HG03575 (cell line): ENCODE measurements around the gene PCDHAC1.

ENCODE experiments used
- ATAC-seq: cut with Tn5 transposase; IDR thresholded peaks from one replicate; pipeline ENCODE4 v1.9.1; 2021; ENCODE audit not compliant: unreplicated experiment, insufficient number of reproducible peaks, low FRiP score; ENCODE audit errors: extremely low read depth

Gene PCDHAC1

DNA sequence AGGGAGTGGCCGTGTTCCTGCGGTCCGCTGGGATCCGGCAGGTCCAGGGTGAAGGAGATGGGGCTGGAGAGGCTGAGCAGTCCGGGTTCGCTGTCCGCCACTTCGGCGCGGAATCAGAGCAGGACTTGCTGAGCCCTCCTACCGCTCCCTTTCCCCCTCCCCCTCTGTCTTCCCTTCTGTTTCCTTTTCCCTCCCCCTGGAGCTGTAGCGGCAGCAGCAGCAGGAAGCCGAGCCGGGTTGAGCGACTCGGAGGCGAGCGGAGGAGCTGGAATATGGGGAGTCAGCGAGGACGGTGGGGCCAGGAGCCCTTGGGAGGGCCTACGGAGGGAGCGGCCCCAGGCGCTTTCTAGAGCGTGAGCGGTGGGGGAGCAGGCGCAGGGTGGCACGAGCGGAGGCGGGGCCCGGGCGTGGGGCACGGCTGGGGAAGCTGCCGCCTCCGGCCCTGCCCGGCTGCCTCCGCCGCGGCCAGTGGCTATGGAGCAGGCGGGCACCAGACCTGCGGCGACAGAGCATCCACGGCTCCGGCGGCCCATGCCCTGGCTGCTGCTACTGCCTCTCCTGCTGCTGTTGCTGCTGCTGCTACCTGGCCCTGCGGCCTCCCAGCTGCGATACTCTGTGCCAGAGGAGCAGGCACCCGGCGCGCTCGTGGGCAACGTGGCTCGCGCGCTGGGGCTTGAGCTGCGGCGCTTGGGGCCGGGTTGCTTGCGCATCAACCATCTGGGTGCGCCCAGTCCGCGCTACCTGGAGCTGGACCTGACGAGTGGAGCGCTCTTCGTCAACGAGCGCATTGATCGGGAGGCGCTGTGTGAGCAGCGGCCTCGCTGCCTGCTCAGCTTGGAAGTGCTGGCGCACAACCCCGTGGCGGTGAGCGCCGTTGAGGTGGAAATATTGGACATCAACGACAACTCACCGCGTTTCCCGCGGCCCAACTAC is 40.5 kb downstream of the PCDHAC1 start, which contains the start of gene PCDHAC2:
TSS of gene PCDHAC2 (plus strand) at position 184 of the 933 bp plus-strand sequence. CDS start at position 475, 291 bp downstream.
- no peak for ATAC-seq

DNA sequence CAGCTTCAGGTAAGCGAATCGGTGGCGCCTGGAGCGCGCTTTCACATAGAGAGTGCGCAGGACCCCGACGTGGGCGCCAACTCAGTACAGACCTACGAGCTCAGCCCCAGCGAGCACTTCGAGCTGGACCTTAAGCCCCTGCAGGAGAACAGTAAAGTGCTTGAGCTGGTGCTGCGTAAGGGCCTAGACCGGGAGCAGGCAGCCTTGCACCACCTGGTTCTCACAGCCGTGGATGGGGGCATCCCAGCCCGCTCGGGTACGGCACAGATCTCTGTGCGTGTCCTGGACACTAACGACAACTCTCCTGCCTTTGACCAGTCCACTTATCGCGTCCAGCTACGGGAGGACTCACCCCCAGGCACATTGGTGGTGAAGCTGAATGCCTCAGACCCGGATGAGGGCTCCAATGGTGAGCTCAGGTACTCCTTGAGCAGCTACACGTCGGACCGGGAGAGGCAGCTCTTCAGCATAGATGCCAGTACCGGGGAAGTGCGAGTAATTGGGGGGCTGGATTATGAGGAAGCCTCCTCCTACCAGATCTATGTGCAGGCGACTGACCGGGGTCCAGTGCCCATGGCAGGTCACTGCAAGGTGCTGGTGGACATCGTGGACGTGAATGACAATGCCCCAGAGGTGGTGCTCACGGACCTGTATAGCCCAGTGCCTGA is 41.3 kb downstream of the PCDHAC1 start:
- ATAC-seq: no peak

DNA sequence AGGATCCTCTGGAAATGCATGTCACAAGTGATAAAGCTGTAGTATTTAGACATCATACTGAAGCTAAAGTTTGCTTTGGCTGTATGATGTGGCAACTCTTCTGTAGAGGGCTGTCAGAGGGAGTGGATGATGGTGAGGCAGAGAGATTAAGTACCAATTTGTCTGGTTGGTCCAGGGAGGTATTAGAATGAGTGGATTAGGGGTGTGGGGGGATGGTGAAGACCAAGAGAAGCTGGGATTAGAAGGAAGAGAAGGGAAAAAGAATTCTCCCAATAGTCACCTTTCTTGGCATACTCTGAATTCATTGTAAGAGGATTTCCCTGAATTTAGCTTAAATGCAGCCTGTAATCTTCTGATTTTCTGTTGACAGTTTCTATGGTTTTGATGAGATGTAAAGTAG is 43.8 kb downstream of the PCDHAC1 start:
- no peak for ATAC-seq

DNA sequence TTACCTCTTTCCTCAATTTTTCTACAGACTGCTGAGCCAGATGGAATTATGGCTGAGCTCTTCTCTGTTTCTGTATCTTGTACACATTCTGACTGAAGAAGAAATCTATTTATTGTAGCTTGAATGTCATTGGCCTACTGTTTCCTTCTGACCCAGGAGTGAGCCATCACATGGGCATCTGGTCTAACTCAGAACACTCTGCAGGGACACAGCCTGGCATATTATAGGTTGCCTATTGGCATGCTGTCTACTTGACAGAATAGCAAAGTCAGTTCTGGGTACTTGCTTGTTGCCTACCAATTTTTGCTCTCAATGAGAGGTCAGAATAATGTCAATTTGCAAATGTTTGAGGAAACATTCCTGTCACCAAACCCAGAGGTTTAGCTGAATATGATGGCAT is 47.5 kb downstream of the PCDHAC1 start:
- ATAC-seq: no peak

DNA sequence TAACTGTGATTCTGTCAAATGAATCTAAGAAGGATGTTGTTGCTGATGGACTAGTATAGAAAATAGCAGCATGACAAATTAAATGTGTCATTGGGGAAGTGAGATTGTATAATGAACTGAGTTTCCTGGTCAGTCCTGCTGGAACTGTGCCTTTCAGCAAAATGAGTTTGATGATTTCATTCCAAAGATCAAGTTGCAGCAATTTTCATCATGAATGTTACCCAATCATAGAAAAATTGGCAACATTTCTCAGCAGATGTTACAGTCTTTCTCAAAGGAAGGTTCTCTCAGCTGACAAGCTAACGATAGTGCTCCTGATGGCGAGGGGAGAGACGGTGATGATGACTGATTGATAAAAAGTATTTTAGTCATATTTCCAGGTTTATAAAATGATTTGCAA is 50.9 kb downstream of the PCDHAC1 start:
- ATAC-seq: no peak

GRCh38 chr5:140978260-140978659 is 52.2 kb downstream of the PCDHAC1 start:
- no peak for ATAC-seq

DNA sequence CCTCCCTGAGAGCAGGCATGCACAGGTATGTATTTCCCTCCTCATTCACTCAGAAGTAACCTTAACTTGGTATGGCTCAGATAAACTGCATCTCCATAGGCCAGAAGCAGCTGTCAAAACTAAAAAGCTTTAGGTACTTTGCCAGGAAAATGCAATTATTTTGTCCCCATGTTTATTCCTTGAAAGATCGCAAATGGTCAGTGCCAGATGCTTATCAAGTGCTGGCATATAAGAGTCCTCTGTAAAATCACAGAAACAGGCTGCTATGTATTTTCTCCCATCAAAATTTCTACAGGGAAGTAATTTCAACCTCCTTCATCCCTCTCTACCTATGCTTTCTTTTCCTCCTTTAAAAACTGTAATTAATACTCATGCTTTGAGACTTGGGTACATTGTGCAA is 52.9 kb downstream of the PCDHAC1 start:
- ATAC-seq: no peak
